ENCODE measurements around the gene MYL12A.

DNA sequence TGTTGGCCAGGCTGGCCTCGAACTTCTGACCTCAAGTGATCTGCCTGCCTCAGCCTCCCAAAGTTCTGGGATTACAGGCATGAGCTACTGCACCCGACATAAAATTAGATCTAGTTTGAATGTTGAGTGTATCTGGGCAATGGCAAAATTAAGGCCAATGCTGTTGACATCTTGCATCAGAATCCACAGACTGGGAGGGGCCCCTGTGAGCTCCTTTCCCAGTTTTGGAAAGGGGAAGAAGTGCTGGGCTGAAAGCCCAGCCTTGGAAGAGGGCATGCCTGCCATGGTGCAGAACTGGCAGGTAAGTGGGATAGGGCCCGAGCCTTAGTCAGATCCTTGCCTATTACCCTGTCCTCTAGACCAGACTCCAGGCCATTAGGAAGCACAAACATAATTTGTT lies 23.4 kb upstream of the MYL12A start:
- TF ChIP-seq EZH2 (IDR thresholded peaks at IDR 0.05; ENCODE audit: insufficient read depth, poor library complexity, severe bottlenecking) (no peak), EZH2phosphoT487 (IDR thresholded peaks at IDR 0.05; ENCODE audit: insufficient read depth, low read depth) (no peak)

Data from GM23248 (cell line).